Tibial nerve (tissue), 4 donors: ENCODE measurements around the gene CACNA1B.

Experiments used
- CTCF ChIP-seq, 5 experiments: fragments of 200-600 bp in 3 of 5; fragments of 450-650 bp in 2 of 5; sonication (generic) in 3 of 5; IDR thresholded peaks; one replicate each; pipeline ENCODE4 v1.5.1; 2016 to 2019; ENCODE audit warnings: antibody characterized with exemption in 5 of 5, mild to moderate bottlenecking in 3 of 5, moderate library complexity in 2 of 5
- EP300 ChIP-seq, 2 donors: sonication (generic); formaldehyde crosslinking; IDR thresholded peaks; one replicate each; pipeline ENCODE4 v1.6.1; 2017; ENCODE audit warnings: antibody characterized with exemption in 2 of 2, mild to moderate bottlenecking in 1 of 2
- POLR2A ChIP-seq, 2 donors: fragments of 450-650 bp; IDR thresholded peaks; one replicate each; pipeline ENCODE4 v1.6.1; 2017; ENCODE audit warnings: antibody characterized with exemption in 2 of 2, mild to moderate bottlenecking in 2 of 2, moderate library complexity in 2 of 2

GRCh38 chr9:137969008-137969407 lies 91.4 kb downstream of the CACNA1B start:
- TF ChIP-seq POLR2A (IDR thresholded peaks at IDR 0.05) (no peak), CTCF (IDR thresholded peaks at IDR 0.05) (no peak), EP300 (IDR thresholded peaks at IDR 0.05) (no peak)
